Stimulated activated CD4-positive, alpha-beta T cell treated with anti-CD3 and anti-CD28 coated beads, Interleukin-1b, Interleukin-23, amount 100 ng/mL, for 24 hours (primary cell): ENCODE measurements around the gene KLK11.

Experiments
- DNase-seq, 4 experiments: peaks; one replicate each; pipeline ENCODE4 v3.0.0-alpha.2; 2020; ENCODE audit warnings: low read depth in 4 of 4, low spot score in 1 of 4

The KLK11 gene

DNA sequence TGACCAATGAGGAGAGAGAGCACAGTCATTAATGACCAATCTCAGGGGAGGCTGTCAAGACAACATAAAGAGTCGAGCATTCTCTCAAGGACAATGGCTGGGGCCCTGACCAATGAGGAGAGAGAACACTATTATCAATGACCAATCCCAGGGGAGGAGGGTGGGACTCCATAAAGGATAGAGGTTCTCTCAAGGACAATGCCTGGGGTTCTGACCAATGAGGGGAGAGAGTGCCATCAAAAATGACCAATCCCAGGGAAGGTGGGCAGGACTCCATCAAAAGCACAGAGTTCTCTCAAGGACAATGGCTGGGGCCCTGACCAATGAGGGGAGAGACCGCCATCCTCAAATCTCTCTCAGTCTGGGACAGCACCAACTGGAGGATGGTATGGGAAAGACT lies 3.3 kb upstream of the KLK11 start:
- no peak for DNase-seq

- DNase-seq = no peak
Measured at GRCh38 chr19:51027873-51028272, 1.5 kb upstream of the KLK11 start.

DNA sequence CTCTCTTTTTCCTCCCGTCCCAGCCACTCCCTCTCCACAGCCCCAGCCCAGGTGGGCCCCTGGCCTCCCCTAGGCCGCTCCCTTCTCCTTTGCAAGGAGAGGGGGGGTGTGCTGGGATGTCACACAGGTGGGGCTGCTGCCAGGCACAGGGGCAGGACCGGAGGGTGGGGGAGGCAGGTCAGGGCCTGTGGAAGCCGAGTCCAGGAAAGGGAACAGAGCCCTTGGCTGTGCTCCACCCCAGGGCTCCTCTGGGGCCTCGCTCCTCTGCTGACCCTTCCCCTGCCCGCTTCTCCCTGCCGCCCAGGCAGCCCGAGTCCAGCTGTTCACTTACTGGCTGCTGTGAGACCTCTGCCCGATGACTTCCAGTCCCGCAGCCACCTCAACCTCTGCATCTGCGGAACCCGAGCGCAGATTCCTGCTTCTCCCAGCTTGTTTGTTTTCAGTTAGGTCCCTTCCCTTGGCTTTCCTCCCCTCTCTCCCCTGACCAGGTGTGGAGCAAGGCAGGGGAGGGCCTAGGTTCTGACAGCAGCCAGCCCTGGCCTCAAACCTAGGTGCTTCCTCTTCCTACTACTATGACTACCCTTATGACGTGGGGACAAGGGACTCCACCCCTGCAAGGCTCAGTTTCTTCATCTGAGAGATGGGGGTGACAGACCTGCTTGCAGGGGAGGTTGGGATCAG lies 850 bp upstream of the KLK11 start:
- no peak for DNase-seq

DNA sequence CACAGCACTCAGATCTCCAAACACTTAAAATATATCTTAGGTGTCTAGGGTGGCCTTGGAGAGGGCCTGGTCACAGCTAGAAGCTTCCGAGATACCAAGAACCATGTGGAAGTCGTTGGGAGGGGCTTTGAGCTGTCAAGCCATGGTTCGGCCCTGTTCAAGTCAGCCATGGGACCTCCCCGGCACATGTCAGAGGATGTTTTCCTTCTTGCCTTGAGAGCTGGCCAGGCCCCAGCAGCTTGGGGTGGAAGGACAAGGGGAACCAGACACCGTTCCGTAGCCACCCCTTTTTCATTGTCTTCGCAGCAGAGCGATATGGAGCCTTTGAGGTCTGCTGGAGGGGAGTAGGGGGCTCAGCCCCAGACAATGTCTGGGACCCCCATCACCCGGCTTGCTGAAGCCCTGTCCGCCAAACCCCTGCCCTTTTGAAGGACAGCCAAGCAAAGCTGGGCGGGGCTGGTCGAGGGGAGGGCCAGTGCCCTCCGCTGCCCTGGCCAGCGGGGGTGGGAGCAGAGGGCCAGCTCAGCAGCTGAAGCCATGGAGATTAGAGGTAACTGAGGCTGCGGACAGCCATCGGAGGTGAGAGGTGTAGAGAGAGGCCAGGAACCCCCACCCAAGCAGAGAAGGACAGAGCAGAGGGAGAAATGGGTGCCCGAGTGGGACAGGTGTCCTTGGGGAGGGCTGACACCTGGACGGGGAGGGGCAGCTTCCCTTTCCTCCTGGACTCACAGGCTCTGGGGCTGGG lies 435 bp downstream of the KLK11 start:
- no peak for DNase-seq

- DNase-seq = no peak
Measured at GRCh38 chr19:51025401-51025800, 1.0 kb downstream of the KLK11 start.

DNA sequence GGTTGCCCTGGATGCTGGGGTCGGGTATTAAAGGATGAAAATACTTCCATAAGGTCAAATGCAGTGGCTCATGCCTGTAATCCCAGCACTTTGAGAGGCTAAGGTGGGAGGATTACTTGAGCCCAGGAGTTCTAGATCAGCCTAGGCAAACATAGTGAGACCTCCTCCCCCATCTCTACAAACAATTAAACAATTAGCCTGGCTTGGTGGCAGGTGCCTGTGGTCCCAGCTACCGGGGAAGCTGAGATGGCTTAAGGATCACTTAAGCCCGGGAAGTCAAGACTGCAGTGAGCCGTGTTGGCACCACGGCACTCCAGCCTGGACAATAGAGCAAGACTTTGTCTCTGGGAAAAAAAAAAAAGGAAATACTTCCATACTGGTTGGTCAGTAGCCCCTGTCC lies 1.5 kb downstream of the KLK11 start:
- no peak for DNase-seq

GRCh38 chr19:51023946-51024345 lies 2.5 kb downstream of the KLK11 start:
- DNase-seq = no peak

DNA sequence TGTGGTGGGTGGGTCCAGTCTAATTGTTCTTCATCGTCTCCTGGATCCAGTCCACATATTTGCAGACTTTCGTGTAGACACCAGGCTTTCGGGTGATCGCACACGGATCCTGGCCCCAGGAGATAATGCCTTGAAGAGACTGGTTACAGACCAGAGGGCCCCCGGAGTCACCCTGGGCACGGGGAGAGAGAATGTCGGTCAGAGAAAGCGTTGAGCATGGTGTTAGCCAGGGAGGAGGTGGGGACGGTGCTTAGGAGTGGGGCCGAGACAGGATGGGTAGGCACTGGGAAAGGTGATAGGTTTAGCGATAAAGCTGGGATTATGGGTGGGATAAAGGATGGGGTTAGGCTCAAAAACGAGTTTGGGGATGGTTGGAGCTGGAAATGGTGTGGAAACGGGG lies 3.9 kb downstream of the KLK11 start:
- no peak for DNase-seq

DNA sequence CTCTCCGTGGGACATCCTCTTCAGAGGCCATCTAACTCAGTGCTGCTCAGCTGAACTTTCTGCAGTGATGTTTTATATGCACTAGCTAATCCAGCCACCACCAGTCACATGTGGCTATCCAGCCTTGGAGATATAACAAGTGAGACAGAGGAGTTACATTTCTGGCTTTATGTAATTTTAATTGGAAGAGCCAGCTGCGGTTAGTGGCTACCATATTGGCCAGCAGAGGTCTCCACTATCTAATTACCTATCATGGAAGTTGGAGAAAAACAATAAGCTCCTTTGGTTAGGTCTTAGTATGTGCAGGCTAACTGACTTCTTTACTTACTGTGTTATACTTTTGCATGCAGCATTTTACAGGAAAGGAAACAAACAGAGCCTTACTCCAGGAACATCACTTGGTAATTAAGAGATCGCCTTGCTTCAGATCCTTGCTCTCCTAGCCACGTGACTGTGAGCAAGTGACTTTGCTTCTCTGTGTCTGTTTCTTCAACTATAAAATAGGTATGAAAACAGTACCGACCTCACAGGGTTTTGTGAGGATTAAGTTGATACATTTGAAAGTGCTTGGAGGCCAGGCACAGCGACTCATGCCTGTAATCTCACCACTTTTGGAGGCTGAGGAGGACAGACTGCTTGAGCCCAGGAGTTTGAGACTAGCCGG lies 5.3 kb downstream of the KLK11 start:
- no peak for DNase-seq

DNA sequence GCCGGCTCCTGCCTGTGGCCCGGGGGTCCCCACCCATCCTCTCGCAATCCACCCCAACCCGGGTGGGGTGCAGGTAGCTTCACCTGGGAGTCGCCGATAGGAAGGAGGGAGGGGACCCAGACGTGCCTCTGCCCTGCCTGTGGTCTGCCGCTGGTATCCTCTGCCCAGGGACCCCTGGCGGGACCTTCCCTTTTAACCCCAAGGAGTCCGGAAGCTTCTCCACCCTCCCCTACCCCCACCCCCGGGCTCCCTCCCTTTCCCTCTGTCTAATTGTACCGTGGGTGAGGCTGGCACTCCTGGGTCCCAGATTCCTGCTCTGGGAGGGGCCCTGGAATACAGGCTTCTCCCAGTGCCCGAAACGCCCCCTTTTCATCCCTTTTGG lies 6.9 kb downstream of the KLK11 start, which contains the start of gene KLK10:
KLK10 (minus strand) TSS at position 166 of the 382 bp plus-strand sequence. CDS start 579 bp downstream, outside the sequence.
- no peak for DNase-seq

DNA sequence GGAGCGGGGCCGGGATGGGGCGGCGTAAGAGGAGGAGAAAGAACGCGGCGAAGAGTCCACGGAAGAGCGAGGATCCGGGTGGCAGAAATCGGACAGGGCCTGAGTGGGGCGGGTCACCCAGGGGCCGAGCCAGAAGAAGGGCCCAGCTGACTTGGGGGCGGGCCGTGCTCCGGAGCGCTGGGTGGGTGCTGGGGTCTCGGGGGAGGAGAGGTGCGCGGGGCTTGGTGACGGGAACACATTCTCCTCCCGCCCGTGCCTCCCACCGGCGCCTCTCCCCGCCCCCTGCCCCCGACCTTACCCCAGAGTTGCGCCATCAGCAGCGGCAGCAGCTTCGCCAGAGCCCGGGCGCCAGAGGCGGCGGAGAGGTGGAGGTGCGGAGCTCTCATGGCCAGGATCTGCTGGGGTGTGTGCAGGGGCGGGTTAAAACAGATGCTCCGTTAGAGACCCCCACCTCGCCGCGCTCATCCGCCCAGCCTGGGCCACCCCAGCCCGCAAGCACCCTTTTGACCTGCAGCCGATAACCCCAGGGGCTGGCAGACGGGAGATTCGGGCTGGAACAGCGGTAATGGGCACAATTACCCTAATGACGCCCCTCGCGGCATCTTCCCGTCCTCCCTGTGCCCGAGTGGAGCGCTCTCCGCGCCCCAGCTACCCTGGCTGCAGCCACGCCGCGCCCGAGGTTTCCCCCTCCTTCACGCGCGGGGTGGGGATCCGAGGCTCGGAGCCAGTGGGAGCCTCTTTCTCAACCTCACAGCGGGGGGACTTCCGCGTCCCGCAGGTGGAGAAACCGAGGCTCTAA lies 7.5 kb downstream of the KLK11 start:
- DNase-seq = no peak

GRCh38 chr19:51016798-51017683 lies 9.4 kb downstream of the KLK11 start:
- DNase-seq = peak in 3 of 4 experiments; percentile 32 to 58 (median 49)

DNA sequence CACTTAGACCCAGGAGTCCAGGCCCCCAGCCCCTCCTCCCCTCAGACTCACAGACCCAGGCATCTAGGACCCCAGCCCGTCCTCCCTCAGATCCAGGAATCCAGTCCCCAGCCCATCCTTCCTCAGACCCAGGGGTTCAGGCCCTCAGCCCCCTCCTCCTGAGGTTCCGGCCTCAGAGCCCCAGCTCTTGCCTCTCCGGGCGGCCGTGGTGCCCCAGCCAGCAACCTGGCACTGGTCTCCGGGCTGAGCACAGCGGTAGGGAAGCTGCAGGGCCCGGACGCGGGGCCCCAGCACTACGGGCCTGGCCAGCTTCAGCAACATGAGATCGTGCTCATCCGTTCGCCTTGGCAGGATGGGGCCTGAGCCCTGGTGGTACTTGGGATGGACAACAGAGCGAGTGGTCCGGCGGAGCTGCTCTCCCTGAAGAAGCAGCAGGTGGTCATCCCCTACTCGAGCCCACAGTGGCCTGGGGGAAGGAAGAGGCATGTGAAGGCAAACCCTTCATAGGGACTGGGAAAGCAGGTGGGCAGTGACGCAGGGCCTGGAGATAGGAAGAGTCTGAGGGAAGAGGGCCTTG lies 10.6 kb downstream of the KLK11 start:
- DNase-seq = no peak

DNA sequence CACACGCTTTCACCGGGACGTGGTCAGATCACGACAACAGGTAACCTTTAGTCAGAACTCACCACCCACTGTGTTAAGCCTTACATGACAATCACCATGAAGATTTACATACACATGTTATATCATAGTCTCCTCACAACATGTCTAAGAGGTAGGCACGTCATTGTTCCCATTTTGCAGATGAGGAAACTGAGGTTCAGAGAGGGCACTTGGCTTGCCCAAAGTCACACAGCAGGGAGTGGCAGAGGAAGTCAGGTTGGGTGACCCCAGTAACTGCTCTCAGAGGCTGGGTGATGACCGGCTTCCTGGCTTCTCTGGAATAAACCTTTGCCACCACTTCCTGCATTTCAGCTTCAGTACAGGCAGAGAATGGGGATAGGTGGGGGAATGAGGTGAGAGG lies 12.2 kb downstream of the KLK11 start:
- no peak for DNase-seq

DNA sequence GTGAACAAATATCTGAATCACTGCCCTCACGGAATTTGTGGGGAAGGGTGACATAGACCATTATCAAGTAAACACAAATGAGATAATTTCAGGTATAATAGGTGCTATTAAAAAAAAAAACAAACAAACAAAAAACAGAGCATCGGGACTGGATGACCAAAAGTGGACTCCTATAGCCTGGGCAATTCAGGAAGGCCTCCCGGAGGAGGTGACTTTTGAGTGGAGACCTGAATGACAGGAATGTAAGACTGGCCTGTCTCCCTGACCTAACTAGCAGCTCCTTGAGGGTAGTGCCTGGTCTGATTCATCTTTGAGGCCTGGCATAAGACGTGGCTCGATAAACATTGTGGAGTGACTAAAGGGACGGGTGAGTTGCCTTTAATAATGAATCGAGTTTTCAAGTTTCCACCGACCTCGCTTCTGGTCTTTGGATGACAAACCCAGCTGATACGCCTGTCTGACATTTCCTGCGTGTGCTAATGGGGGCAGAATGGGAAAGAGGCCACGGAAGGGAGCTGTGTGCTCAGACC lies 13.7 kb downstream of the KLK11 start:
- DNase-seq = no peak

- no peak for DNase-seq
Measured at GRCh38 chr19:51010066-51010795, 16.2 kb downstream of the KLK11 start.

DNA sequence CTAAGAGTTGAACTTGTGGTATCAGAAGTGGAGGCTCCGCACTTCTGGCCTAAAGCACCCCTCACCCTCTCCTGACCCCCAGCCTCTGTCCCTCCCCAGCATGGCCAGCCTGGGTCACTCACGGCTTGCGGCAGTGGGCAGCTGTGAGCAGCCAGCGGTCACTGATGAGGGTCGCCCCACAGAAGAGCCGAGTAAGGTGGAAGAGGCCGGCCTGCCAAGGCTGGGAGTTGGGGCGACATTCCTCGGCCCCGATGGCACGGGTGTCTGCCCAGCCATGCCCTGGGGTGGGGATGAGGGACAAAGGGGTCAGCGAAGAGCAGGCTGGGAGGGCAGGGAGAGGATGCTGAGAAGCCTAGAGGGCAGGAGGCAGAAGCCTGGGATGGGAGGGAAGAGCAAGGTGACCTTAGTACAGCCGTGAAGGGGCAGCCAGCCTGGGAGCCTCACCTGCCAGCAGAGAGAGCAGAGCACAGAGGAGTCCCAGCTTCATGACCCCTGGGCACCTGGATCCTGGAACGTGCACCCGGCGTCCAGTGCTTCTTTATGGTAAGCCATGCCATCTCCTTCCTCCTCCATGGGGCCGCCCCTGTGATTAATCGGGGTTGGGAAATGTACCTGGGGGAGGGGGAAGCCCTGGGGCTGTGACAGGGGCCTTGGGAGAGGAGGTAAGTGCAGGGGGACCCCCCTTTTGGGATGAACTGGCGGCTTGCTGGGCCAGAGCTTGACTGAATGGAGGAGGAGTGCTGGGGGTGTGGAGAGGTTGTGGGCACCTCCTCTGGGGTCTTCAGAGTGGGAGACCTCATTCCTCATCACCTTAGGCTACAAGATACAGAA lies 17.1 kb downstream of the KLK11 start:
- no peak for DNase-seq

DNA sequence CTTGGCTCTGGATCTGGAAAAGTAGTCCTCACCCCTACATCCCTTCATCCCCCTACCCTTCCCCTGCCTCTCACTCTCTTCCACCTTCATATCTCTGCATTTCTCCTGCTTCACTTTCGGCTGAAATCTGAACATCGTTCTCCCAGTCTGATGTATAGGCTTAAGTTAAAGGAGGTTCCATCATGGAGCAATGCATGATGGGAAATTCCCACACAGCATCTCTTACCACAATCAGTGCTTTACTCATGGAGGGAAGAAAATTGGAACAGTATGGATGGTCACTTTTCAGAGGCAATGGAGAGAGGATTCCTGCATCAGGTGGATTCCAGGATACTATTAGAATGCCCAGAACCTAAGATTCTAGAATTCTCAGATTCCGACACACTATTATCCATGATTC lies 18.9 kb downstream of the KLK11 start:
- no peak for DNase-seq
